GM19193 (cell line): ENCODE results near the gene MOCS1.

Source experiments
- POLR2A ChIP-seq: IDR thresholded peaks from 4 replicates; pipeline ENCODE4 v1.6.1; 2011; ENCODE audit not compliant: insufficient read depth, insufficient read length; ENCODE audit errors: extremely low read depth

MOCS1 gene

GRCh38 chr6:39917329-39917728, 16.9 kb downstream of the MOCS1 start:
- no peak for TF ChIP-seq POLR2A

GRCh38 chr6:39915866-39916265, 18.4 kb downstream of the MOCS1 start:
- no peak for TF ChIP-seq POLR2A

GRCh38 chr6:39914239-39914638, 20.0 kb downstream of the MOCS1 start:
- TF ChIP-seq POLR2A, result no peak

GRCh38 chr6:39913391-39913916, 20.8 kb downstream of the MOCS1 start:
- no peak for TF ChIP-seq POLR2A

GRCh38 chr6:39912446-39912845, 21.8 kb downstream of the MOCS1 start:
- TF ChIP-seq POLR2A, result no peak

GRCh38 chr6:39911513-39912125, 22.6 kb downstream of the MOCS1 start:
- TF ChIP-seq POLR2A, result no peak

GRCh38 chr6:39910744-39911143, 23.5 kb downstream of the MOCS1 start:
- TF ChIP-seq POLR2A, result no peak

- no peak for TF ChIP-seq POLR2A
These were observed 24.1 kb downstream of the MOCS1 start for GRCh38 chr6:39910164-39910563.

- no peak for TF ChIP-seq POLR2A
These were observed 24.6 kb downstream of the MOCS1 start for GRCh38 chr6:39909701-39910100.

GRCh38 chr6:39908838-39909583, 25.3 kb downstream of the MOCS1 start:
- TF ChIP-seq POLR2A, result no peak

- TF ChIP-seq POLR2A, result no peak
These were observed 26.2 kb downstream of the MOCS1 start for GRCh38 chr6:39907871-39908575.

- TF ChIP-seq POLR2A, result no peak
These were observed 27.9 kb downstream of the MOCS1 start for GRCh38 chr6:39906318-39906761.

- TF ChIP-seq POLR2A, result no peak
These were observed 28.7 kb downstream of the MOCS1 start for GRCh38 chr6:39905640-39905975.

- no peak for TF ChIP-seq POLR2A
These were observed 29.2 kb downstream of the MOCS1 start for GRCh38 chr6:39904946-39905639.

GRCh38 chr6:39903656-39904055, 30.6 kb downstream of the MOCS1 start:
- TF ChIP-seq POLR2A, result no peak

GRCh38 chr6:39902786-39903465, 31.3 kb downstream of the MOCS1 start:
- no peak for TF ChIP-seq POLR2A
